HG02623 (cell line): Measurements from ENCODE around the gene BRSK2.

Source experiments
- ATAC-seq: cut with Tn5 transposase; IDR thresholded peaks from one replicate; pipeline ENCODE4 v1.9.1; 2021; ENCODE audit warnings: moderate library complexity; ENCODE audit not compliant: unreplicated experiment

The BRSK2 gene

DNA sequence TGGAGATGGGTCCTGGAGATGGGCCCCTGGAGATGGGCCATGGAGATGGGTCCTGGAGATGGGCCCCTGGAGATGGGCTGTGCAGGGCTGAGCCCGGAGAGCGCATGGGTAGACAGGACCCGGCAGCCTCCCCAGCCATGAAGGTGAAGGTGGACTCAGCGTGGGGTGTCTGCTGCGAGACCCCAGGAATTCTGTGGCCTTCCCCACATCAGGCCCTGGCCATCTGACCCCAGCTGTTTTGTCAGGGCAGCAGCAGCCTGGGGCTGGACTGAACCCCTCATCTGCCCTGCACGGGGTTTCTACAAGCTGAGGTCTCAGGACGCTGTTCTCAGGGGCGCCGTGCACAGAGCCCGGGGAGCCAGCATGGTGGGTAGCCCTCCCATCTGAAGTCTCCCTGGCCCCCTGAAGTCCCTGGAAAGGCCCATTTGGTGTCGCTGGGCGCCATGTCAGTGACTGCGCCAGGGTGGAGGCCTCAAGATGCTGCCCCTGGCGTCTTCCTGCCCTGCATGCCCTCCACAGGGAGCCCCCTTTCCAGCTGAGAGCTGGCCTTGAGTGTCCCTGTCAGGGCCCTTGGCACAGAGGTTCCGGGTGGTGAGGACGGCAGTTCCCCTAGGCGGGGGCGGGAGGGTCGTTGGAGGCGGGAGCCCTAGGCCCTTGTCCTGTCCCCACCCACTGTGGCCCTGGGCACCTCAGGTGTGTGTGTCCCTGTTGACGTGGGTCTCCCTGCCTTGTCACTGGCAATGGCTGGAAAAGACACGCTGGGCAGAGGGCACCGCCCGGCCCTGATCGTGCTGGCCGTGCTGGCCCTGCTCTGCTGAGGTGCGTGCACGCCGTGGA, 5.4 kb downstream of the BRSK2 start:
- no peak for ATAC-seq

- ATAC-seq: no peak
Observed at GRCh38 chr11:1395773-1396374, 6.1 kb downstream of the BRSK2 start.

GRCh38 chr11:1396375-1396841, 6.7 kb downstream of the BRSK2 start:
- ATAC-seq: no peak

DNA sequence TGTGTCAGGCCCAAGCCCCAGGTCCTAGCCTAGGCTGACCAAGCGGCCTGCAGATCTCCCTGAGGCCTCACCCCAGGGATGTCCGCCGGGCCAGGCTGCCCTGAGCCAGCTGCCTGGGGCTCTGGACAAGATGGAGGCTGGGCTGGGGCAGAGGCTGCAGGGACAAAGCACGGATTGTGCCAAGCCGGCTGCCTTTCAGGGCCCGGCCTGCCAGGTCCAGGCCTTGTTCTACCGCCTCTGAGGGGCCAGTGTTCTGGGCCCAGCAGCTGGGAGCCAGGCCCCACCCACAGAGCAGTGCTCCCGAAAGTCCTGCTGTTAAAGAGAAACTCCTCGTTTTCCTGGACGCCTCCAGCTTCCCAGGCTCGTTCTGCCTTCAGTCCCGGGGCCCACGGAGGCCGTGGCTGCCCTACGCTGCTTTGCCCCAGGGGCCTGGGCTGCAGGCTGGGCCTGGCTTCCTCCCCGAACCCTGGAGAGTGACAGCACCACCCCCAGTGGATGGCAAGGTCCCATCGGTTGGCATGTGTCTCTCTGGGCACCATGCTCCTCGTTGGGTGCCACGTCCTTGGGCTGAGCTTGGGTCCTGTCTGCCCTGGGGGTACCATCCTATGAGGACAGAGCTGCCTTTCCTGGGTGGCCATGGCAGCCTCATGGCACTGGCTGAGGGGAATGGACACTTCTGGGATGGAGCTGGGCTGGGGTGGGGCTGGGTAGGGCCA, 7.6 kb downstream of the BRSK2 start:
- no peak for ATAC-seq

DNA sequence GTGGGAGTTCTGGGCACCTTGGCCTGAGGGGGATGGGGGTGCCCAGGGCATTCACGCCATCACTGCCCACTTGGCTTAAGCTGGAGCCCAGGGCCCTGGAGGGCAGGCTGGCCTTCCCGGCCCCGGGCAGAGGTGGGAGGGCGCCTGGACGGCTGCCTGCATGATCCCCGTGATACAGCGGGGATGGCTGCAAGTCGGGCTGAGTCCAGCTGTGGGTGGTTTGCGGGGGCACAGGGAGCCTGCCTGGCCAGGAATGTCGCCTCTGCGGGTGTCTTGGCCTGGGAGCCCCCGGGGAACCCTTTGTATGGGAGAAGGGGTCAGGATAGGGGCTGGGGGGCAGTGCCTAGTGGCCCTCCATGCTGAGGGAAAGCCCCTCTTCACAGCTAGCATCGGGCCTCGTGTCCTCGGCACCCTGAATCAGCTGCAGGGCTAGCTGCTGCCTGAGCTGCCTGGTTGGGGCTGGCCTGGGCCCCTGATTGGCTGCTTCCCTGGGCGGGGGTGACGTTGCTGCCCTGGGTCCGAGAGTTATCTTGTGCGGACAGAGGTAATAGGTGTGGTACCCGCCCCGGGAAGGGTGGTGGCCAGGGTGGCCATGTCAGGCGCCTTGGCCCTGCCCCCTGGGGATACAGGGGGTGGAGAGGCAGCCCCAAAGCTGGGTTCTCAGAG, 8.3 kb downstream of the BRSK2 start:
- no peak for ATAC-seq

- no peak for ATAC-seq
Observed at GRCh38 chr11:1398528-1399235, 8.9 kb downstream of the BRSK2 start.

GRCh38 chr11:1399386-1400316, 9.9 kb downstream of the BRSK2 start:
- ATAC-seq: no peak

GRCh38 chr11:1400317-1401170, 10.8 kb downstream of the BRSK2 start:
- no peak for ATAC-seq

DNA sequence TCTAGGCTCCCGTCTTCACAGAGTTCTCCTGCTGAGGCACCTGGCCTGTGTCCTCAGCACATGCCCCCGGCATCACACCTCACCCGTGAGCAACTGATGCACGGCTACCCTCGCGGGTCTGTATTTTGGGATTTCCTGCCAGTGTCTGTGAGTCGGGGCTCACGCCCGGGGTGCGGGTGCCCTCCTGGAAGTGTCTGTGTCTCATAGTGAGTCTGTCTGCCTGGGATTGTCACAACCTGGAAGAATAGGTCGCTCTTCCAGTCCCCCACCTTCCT, 11.4 kb downstream of the BRSK2 start:
- ATAC-seq: no peak

DNA sequence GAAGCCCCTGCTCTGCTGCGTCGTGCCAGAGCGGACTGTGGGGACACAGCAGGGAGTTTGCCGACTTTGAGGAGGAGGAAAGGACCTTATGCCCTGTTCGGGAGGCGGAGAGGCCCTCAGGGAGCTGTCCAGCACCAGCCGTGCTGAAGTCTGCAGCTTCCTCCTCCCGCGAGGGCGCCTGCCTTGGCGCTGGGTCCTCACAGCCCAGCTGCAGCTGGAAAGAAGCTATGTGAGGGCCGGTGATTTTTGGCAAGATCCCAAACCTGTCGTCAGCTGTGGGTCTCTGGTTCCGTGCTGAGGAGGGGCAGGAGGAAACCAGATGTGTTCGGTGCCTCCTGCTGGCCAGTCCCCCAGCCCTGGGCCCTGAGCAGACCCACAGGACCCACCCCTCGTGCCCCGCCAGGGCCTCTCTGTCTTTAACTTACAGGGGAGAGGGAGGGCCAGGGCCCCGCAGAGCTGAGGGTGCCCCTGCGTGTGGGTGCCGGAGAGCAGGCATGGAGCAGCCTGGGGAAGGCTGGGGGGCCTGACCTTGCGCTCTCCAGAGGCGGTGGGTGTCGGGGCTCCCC, 12.0 kb downstream of the BRSK2 start:
- no peak for ATAC-seq

- ATAC-seq: no peak
Observed at GRCh38 chr11:1402355-1403077, 12.8 kb downstream of the BRSK2 start.

GRCh38 chr11:1403078-1403620, 13.4 kb downstream of the BRSK2 start:
- ATAC-seq: no peak

- ATAC-seq: no peak
Observed at GRCh38 chr11:1403721-1404460, 14.2 kb downstream of the BRSK2 start.

- ATAC-seq: no peak
Observed at GRCh38 chr11:1404461-1405185, 14.9 kb downstream of the BRSK2 start.

DNA sequence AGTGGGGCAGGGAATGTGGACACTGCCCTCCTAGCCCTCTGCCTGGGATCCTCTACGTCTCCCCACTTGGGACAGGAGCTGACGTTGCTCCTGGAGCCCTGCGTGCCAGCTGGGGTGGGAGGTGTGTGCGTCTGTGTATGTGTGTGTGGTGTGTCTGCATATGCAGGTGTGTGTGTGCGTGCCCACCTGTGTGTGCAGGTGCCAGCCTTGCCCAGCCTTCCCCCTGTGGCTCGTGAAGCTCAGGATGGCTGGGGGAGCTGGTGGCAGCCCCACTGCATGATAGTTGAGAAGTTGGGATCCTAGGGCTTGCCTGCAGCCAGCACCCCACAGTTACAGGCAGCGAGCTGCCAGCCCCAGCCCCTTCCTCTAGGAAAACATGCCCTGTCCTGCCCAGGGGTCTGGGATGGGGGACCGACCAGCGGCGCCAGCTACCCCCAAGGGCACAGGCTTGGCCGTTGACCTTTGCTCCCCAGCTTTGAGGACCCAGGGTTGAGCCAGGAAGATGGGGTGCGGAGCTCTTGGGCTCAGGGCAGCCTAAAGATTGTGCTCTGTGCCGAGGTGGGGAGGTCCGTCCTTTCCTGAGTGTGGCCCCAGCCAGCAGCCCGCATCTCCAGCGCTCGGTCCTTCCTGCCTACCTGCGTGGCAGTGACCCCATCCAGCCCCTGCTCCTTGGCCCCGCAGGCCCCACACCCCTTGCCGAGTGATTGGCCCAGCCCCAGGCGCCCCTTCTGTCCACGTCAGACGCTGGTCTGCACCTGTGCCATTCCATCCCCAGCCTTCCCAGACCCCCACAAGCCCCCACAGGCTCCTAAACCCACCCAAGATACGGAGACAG, 15.7 kb downstream of the BRSK2 start:
- ATAC-seq: no peak
